GM21717 (cell line): ENCODE data around the gene PLCD3.

Source experiments
- ATAC-seq: cut with Tn5 transposase; IDR thresholded peaks from one replicate; pipeline ENCODE4 v1.9.1; 2021; ENCODE audit warnings: mild to moderate bottlenecking, moderate library complexity; ENCODE audit not compliant: unreplicated experiment

Gene PLCD3

DNA sequence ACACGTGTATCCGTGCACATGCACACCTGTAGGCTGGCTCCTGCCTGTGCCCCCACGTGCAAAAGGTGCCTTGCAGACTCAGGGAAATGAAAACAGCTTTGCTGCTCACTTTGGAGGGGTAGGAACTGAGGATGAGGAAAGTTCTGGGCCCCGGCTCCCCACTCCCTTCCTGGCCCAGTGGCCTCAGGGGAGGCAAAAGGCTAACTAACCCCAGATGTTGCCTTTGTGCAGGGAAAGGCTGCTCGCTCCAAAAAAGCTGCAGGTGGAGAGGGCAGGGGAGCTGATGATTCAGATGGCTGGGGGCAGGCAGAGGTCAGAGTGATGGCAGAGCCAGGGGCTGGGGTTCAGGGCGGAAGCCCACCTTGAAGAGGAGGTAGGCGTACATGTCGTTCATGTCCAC, 12.4 kb downstream of the PLCD3 start:
- ATAC-seq, result no peak

DNA sequence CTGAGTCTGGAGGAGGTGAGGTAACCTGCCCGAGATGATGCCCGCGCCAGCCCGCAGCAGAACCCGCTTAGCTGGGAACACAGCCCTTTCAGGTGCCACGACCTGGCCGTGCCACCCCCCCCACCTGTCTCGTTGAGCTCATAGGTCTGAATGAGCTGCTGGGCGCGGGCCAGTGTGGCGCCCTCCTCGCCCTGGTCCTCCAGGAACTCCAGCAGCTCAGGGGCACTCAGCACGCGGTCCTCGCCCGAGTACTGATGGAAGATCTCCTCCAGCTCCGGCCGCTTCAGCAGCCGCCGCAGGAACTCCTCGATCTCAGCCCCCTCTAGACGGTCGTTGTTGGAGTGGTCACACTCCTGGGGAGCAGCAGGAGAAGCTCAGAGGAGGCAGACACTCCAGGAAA, 13.6 kb downstream of the PLCD3 start:
- ATAC-seq, result no peak

DNA sequence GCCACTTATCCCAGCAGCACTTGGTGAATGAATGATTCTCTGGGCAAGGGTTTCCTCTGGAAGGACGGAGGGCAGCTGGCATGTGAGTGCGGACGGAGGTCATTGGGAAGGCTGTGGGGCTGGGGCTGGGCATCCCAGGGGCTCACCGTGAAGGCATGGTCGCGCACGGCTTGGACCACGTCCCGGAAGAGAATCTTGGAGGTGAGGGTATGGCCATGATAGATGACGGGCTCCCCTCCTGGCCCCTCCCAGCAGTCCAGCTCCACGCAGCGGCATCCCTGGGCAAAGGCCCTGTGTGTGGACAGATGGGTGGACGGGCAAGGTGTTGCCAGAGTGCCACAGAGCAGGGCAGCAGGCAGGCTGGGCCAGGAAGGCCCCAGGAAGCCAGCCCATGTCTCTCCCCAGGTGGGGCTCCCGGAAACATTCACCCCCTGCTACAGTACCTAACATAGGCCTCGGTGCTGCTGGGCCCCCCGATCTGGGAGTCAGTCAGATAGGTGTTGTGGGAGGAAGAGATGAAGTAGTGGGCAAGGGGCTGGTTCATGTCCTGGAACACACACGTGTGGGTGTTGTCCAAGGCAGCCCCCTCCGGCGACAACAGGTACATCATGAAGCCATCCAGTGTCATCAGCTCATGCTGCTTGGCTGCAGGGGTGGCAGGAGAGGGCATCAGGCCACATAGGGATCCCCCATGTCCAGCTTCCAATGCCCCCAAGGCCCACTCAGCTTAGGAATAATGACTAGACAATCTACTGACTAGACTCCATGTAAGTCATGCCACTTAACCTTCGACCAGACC, 14.3 kb downstream of the PLCD3 start:
- ATAC-seq, result no peak

DNA sequence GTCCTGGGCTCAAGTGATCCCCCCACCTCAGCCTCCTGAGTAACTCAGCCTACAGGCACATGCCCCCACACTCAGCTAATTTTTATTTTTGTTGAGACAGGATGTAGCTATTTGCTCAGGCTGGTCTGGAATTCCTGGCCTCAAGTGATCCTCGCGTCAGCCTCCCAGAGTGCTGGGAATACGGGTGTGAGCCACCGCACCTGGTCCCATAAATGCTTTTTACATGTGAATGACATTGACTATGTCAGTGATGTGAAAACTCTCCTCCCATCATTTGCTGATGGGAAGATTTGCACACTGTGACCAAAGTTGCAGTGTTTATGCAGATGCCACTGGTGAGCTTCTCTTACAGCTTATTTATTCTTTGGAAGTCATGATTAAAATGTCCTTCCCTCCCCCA, 15.0 kb downstream of the PLCD3 start:
- no peak for ATAC-seq

DNA sequence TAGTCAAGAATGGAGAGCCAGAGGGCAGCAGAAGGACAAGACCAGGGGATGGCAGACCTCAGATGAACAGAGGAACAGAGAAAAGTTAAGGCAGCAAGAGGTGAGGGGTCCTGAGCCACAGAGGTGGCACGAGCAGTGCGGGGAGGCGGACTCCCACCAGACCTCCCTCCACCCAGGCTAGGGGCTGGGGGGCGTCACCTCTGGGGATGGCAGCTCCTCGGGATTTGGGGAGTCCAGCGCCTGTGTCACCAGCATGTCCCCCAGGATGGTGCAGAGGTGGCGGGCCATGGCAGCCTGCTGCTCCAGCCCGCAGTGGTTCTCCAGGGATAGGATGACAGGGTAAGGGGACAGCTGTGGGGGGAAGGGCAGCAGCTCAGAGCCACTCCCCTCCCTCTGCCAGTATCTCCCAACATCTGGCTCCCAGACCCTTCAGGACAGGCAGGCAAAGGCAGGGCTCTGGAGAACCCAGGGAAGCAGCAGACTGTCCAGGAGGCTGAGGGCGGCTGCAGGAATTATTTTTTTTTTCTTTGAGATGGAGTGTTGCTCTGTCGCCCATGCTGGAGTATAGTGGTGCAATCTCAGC, 15.8 kb downstream of the PLCD3 start:
- no peak for ATAC-seq

DNA sequence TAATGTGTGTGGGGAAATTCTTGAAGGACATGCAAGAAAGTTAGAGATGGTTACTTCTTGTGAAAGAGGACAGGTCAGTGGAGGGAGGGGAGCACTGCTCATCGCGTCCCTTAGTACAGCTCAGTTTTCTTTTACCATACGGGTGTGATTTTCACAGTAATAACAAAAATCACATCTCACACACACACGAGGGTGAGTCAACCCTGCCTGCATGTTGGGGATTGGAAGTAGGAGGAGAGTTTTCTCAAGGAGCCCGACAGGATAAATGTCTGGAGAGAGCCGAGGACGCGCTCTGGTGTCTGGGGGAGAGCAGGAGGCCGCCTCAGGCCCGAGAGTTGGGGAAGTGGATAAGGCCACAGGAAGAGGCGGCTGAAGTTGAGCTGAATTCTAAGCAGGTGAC, 16.4 kb downstream of the PLCD3 start:
- no peak for ATAC-seq

DNA sequence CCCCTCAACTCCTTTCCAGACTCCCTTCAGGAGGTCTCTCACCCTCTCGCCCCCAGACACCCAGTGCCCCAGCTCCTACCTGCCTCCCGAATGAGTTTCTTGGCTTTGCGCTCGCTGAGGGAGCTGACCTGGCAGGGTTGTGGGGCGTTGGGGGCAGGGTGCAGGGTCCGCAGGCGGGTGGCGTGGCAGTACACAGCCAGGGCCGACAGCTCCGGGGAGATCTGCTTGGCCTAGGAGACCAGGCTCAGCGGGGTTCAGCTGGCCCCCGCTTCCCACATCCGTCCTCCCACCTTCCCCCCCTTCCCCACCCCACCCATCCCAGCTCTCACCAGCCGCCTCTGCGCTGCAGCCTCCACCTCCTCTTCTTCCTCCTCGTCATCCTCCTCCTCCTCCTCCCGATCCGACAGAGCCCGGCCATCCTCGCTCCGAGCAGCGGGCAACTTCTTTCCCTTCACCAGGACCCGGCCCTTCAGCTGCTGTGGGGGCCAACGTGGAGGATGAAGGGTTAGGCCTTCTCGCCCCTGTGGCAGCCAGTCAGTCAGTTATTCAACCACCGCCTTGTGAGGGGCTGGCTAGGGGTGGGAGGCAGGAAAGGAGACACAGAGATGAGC, 17.2 kb downstream of the PLCD3 start:
- ATAC-seq, result no peak

DNA sequence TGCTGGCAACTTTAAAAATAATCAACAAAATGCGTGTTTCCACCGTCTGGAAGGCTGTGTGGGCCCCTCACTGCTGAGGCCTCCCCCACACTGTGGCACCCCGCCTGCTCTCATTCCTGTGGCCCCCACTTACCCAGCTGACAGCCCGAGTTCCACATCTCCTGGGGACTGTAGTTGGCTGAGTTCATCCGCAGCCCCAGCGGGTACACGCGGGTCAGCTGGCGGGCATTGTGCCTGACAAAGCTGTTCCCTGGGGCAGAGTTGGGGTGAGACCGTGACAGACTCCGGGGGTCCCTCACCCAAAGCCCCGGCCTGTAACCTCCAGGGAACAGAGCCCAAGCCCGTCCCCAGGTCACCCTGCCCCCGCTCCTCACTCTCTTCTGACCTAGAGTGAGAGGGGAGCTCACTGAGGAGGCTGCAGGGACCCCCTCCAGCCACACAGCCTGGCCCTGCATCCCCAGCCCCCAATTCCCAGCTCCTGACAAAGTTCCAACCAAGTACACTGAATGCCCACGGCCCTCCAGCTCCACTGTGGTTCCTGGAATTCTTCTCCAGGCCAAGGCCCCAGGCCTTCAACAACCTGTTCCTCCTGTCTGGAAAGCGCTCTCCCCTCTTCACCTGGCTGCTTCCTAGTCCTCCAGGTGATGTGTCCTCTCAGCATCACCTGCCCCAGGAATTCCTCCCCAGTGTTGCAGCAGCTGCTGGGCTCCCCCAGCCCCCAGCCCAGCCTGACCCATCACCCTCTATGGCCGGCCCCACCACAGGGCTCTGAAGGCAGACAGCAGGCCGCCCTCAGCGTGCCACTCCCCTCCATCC, 18.0 kb downstream of the PLCD3 start:
- ATAC-seq, result no peak

DNA sequence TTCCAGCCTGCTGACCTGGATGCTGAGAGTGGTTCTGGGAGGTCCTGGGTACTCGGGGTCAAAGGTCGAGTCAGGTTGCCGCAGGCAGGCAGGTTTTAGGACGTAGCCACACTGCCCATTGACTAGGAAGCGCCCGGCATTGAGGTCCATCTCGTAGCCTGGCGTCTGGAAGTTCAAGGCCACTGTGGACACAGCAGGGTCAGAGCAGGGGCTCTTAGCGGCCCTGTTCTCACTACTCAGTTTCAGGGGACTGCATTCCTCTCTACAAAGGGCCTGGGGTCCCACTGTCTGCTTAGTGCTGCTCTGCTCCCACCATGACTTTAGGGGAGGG, 18.9 kb downstream of the PLCD3 start:
- no peak for ATAC-seq

DNA sequence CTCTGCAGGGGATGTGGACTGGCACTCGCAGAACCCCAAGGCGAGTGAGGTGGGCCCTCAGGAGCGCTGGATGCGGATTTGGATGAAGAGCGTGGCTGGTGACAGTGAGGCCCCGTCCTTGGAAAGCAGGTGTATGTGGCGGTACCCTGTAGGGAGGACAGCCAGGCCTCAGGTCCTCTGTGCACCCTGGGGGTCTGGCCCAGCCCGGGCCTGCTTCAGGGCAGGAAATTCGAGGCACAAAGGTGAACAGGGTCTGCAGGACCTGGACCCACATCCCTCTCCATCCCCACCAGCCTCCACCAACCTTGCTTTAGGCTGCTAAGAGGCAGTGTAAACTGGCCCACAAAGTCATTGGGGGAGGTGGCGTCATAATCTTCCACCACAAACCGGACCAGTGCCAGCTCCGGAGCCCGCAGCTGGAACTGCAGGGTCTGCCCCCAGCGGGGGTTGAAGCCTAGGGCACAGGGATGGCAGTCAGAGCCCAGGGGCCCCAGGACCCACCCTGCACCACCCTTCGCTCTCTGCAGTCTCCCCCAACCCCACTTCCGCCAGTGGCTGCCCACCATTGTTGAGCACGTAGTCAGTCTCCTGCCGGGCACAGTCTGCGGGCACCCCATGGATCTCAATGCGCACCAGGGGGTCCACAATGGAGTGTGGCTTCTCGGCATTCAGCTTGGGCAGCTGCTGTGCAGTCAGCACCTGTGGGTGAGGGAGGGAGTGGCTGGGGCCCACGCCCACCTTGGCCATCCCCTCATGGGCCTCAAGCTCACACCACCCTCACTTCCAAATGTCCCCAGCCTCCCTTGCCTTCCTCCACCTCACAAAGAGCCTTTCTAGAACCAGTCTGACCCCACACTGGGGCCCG, 19.5 kb downstream of the PLCD3 start:
- no peak for ATAC-seq

DNA sequence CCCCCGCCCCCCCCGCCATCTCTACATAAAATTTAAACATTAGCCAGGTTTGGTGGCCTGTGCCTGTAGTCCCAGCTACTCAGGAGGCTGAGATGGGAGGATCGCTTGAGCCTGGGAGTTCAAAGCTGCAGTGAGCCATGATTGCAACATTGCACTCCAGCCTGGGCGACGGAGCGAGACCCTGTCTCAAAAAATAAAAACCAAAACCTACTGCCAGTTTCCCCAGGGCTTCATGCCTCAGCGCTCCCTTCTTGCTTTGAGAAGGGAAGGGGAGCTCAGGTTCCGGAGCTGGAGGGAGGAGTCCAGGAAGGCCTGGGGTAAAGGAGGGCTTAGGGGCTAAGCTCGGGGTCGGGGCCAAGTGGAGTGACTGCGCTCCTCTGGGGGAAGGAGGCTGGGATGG, 20.5 kb downstream of the PLCD3 start:
- no peak for ATAC-seq

DNA sequence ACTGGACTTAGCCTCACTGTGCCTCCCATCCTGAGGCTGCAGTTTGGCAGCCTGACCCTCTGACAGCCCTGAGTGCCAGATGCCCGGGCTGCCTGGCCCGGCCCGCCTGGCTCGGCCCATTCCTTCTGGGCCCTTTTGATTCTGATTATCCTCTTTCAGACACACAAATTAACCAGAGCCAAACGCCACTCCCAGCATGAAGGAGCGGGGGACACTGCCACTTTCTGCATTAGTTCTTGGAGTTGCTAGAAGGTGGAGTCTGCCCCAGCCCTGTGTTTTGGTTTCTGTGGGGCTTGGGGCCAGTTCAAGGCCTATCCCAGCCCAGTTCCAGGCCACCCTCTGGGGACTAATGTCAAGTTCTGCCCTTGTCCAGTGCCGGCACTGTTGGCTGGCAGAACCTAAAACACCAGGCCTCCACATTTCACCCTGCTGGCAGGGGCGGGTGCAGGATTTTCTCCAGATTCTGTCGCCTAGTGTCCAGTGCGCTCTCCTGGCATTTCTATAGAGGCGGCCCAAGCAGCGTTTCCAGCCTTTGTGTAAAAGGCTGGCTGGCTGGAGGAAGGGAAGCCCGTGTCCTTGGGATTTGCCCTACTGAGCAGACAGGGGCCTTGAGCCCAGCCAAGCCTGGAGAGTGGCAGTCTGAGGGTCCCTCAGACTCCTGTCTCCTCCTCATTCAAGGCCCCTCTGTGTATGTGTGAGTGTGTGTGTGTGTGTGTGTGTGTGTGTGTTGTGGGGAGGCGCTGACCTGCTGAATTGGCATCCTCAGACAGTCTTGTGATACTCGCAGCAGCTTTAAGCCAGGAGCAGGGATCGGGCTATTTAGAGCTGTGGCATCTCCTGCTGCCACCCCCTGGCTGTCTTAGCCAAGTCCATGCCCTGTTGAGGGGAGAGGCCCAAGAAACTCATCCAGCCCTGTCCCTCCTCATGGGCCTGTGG, 21.4 kb downstream of the PLCD3 start:
- no peak for ATAC-seq

DNA sequence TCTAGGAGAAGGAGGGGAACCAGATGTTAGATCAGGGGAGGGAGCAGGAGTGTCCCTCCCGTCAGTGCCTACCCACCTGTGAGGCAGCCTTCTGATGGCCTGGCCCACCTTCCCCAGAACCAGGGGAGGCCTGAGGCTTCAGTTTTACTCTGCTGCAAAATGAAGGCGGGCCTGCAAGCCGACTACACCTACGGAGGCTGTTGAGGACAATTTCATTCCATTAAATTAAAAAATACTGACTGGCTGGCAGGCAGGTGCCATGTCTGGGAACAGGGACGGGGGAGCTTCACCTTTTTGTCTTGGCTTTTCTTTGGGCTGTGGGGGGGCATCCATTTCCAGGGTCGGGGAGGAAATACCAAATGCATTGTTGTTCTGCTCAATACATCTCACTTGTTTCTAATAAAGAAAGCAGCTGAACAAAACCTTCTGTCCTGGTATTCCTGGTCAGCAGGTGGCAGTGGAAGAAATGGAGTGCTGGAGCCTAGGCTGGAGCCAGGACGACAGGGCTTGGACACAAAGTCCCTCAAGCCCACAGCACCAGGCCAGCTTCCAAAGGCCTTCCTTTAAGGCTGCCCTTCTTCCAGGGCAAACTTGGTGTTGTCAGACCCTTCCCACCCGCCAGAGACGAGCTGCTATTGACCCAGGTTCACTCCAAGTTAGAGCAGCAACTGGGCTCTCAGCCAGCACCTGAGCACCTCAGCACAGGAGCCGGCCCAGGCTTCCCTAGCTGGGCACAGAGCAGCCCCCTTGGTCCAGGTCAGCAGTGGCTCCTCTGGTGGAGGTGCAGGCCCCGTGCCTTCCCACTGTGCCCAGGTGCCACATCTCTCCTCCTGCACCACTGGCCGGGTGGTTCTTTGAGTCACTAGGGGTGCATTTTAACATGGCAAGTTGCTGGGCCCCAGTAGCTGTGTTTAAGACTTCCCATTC, 23.5 kb downstream of the PLCD3 start:
- ATAC-seq, result no peak

DNA sequence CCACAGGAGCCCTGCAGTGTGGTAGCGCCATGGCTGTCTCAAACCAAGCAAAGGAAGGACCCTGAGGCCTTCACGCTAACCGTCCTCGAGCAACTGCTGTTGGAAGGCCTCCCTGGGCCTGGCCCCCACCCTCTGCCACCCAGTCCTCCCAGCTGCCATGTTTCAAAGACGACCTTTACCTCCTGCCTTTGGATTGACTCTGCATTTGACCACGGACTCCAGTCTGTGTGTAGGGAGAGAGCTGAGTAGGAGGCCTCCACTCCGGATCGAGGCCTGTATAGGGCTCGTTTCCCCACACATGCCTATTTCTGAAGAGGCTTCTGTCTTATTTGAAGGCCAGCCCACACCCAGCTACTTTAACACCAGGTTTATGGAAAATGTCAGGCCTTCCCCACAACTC, 24.3 kb downstream of the PLCD3 start:
- no peak for ATAC-seq

DNA sequence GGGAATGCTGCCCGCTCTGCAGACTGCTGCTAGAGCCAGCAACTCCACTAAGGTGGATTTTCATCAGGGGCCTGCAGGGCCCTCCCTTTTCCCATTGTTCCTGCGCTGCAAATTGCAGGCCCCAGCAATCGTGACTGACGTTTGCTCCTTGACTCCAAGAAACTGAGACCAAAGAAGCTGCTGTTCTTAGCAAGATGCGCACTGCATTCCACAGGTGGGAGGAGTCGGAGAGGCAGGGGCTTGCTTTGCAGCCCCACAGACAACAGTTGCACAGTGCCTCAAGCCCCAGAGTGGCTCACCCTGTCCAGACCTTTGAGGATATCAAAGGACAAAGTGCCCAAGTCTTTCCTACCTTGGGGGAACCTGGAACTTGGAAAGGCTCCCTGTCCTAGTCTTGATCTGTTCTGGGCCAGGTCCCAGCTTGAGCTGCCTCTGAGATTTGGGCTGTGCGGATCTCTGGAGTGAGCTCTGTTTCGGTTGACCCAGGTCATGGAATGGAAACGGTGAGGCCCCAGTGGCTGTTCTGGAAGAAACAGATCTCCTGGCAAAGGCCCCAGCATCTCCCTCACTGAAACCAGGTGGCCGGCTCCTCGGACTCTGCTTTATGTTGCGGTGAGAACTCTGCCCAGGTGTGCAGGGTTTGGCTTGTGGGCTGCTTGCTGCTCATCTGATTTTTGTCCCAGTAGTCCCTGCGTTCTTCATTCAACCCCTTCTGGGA, 24.9 kb downstream of the PLCD3 start:
- ATAC-seq, result no peak

DNA sequence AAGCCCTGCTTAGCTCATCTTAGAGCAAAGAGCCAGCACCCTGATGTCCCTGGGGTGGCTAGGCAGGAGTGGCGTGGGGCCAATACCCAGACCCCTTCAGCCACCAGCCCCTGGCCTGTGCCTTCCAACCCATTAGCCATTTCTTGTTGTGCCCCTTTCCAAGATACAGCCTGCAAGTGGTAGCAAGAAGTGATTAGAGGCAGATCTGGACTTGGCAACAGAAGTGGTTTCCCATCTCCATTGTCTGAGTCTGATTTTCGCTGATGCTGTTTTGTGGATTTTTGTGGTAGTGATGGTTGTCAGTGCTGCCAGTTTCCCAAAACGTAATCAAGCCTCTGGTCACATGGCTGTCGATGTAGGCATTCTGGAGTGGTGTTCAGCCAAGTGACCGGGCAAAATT, 25.7 kb downstream of the PLCD3 start:
- ATAC-seq, result no peak

DNA sequence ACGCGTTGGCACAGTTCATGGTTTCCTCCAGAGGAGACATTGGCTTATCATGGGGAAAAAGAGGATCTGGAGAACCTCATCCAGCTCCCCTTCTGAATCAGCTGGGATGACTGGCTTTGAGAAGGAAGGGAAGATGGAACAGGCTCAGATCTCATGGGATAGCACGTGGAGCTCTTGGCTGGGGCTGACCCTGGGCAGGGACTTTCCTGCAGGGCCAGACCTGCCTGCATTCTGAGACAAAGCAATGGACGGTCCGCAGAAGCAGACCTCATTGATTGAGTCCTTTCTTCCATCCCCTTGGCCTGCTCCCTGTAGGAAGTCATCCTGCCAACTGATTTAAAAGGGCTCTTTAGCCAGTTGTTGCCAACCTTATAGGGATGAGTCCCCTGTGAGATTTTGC, 26.2 kb downstream of the PLCD3 start:
- ATAC-seq, result no peak
